Measurements from ENCODE around the gene PHGDH. TPM values are rescaled to one million over a fixed set of nuclear protein-coding genes. Genes with fewer than 3 reads are reported as not detected.

PHGDH gene
- polyA plus RNA-seq (2013, experiment 1 of 2), result 271 TPM
- polyA plus RNA-seq (2013, experiment 2 of 2), result 287 TPM

DNA sequence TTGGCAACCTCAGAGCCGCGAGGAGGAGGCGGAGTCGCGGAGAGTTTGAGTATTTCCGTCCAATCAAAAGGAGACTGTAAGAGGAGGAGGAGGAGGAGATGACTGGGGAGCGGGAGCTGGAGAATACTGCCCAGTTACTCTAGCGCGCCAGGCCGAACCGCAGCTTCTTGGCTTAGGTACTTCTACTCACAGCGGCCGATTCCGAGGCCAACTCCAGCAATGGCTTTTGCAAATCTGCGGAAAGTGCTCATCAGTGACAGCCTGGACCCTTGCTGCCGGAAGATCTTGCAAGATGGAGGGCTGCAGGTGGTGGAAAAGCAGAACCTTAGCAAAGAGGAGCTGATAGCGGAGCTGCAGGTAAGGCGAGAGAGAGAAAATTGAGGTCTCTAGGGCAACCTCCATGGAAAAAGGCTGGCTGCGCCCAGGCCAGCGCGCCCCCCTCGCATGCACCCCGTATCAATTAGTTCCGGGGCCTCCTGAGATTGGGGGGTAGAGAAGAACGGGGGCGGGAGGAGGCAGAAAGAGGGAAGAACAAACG, at the start of gene PHGDH:
PHGDH (plus strand) TSS at position 131 of the 538 bp plus-strand sequence; CDS start at position 220, 89 bp downstream.
- H3K36me3 ChIP-seq (ENCODE audit: insufficient read depth, low read length), result peaks cover 7% of the 10 kb centered on the region; the same call in 1 of the 2 replicates
- no peaks in the 10 kb centered on the region for H3K27me3 ChIP-seq (ENCODE audit: insufficient read depth, low read length)
- peak within 1 kb of the TSS; percentile 92 for H3K27ac ChIP-seq (ENCODE audit: low read depth, low read length)
- H3K4me3 ChIP-seq (ENCODE audit: low read length), result peak within 1 kb of the TSS; percentile 80
- peak within 1 kb of the TSS; percentile 90 for H3K9ac ChIP-seq (ENCODE audit: low read depth, low read length)
- H3K4me1 ChIP-seq (ENCODE audit: insufficient read depth, low read length), result peaks cover 39% of the 10 kb centered on the region
- no peaks in the 10 kb centered on the region for H3K9me3 ChIP-seq (ENCODE audit: insufficient read depth, low read depth, low read length)
- under 1% methylated on average over 27 of the region's 27 CpGs for WGBS

DNA sequence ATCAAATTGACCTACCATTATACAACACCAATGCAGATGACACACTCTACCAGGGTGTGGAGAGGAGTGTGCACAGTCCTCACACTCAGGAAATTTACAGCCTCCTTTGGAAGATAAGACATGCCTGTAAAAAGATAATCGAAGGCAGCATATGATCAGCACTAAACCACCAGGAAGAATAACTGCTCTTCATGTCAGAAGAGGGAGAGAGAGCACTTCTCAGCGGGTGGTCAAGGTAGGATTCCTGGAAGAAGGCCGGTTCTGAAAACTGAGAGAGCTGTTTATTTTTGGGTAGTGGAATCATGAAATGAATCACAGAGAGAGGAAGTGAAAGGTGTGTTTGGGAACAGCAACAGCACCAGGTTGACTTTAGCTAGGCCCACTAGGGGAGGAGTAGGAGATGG, 49.7 kb upstream of the PHGDH start:
- Histone ChIP-seq H3K9ac (ENCODE audit: low read depth, low read length) (no peak overlapping the region), H3K27me3 (ENCODE audit: insufficient read depth, low read length) (no peaks in the 10 kb centered on the region), H3K4me1 (ENCODE audit: insufficient read depth, low read length) (peaks cover 31% of the 10 kb centered on the region), H3K9me3 (ENCODE audit: insufficient read depth, low read depth, low read length) (no peaks in the 10 kb centered on the region), H3K4me3 (ENCODE audit: low read length) (no peak overlapping the region), H3K36me3 (ENCODE audit: insufficient read depth, low read length) (no peaks in the 10 kb centered on the region), H3K27ac (ENCODE audit: low read depth, low read length) (no peak overlapping the region)
- 60% methylated on average over 3 of the region's 3 CpGs for WGBS

DNA sequence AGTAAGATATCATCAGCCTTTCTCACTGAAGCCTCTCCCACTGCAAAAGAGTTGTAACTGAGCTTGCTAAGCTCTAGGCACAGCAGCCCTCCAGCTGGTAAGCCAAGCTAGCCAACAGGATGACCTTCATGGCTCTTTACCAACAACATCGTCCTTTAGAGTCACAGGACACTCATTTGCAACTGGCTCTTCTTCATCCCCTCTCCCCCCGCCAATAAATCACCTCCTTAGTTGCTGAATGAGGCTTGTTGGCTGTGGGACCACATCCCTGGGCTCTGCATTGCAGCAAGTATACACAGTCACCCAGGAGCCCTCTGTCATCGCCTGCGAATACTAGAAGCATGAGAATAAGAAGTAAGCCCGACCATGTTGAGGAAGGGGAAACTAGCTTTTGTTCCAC, 47.7 kb upstream of the PHGDH start:
- Histone ChIP-seq H3K9ac (ENCODE audit: low read depth, low read length) (no peak overlapping the region), H3K9me3 (ENCODE audit: insufficient read depth, low read depth, low read length) (no peaks in the 10 kb centered on the region), H3K4me1 (ENCODE audit: insufficient read depth, low read length) (peaks cover 27% of the 10 kb centered on the region), H3K27ac (ENCODE audit: low read depth, low read length) (no peak overlapping the region), H3K4me3 (ENCODE audit: low read length) (no peak overlapping the region), H3K36me3 (ENCODE audit: insufficient read depth, low read length) (no peaks in the 10 kb centered on the region), H3K27me3 (ENCODE audit: insufficient read depth, low read length) (no peaks in the 10 kb centered on the region)
- 81% methylated on average over 5 of the region's 5 CpGs for WGBS

DNA sequence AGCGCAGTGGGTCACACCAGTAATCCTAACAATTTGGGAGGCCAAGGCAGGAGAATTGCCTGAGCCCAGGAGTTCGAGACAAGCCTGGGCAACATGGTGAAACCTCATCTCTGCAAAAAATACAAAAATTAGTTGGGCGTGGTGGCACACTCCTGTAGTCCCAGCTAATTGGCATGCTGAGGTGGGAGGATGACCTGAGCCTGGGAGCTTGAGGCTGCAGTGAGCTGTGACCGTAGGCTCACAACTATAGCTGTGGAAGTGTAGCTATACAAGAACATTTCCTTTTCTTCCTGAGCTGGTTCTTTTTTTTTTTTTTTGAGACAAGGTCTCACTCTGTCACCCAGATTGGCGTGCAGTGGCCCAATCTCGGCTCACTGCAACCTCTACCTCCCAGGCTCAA, 44.6 kb upstream of the PHGDH start:
- Histone ChIP-seq H3K4me3 (ENCODE audit: low read length) (no peak overlapping the region), H3K27me3 (ENCODE audit: insufficient read depth, low read length) (no peaks in the 10 kb centered on the region), H3K9ac (ENCODE audit: low read depth, low read length) (no peak overlapping the region), H3K9me3 (ENCODE audit: insufficient read depth, low read depth, low read length) (no peaks in the 10 kb centered on the region), H3K36me3 (ENCODE audit: insufficient read depth, low read length) (no peaks in the 10 kb centered on the region), H3K27ac (ENCODE audit: low read depth, low read length) (no peak overlapping the region), H3K4me1 (ENCODE audit: insufficient read depth, low read length) (peaks cover 7% of the 10 kb centered on the region)
- 94% methylated on average over 6 of the region's 6 CpGs for WGBS

DNA sequence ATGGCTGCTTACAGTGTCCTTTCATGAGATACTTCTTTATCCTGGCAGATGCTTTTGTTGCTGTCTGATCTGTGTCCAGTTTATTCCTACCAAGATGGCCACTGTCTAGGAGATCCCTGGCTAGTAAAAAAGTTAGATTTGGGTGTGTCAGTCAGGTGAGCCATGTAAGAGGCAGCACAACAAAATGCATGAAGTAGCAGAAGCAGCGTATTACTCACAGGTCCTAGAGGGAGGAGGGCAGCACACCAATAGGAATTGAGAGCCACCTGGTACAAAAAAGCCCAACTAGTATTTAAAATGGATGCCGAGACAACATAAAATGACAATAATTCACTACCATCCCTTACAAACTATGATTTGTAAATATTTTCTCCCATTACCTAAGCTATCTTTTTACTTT, 40.8 kb upstream of the PHGDH start:
- Histone ChIP-seq H3K4me1 (ENCODE audit: insufficient read depth, low read length) (peaks cover 30% of the 10 kb centered on the region), H3K27ac (ENCODE audit: low read depth, low read length) (no peak overlapping the region), H3K36me3 (ENCODE audit: insufficient read depth, low read length) (no peaks in the 10 kb centered on the region), H3K9ac (ENCODE audit: low read depth, low read length) (no peak overlapping the region), H3K4me3 (ENCODE audit: low read length) (no peak overlapping the region), H3K9me3 (ENCODE audit: insufficient read depth, low read depth, low read length) (no peaks in the 10 kb centered on the region), H3K27me3 (ENCODE audit: insufficient read depth, low read length) (no peaks in the 10 kb centered on the region)
- WGBS, result 95% methylated on average over 2 of the region's 2 CpGs

DNA sequence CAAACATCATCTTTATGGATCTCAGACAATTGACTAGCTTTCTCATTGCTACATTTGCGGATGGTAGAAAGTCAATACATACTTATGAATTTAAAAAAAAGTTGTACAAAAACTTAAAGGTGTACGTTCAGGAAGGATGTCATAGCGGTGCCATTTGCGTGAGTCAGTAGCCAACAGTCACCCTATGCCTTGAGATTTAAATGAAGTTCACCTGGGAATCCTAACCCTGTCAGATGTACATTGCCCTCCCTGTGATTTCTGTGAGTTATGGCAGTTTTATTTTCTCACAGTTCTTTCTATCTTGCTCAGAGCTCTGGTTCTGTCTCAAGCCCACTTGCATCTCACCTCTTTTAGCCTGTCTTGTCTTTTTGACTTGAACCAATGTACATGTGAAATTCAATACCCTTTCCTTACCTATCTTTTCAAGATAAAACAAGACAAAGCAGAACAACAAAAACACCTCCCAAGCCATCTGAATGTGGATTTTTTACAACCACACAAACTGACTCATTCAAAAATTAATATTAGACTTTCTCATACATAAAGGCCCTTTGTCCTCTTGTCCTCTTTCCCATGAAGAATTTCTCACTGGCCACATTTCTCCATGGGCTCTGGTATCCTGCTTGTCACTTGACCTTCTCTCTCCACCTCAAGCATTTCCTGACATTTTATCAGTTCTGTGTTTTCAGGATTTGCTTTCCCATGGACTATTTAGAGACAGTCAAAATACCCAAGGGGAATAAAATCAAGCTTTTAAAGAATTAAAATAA, 38.4 kb upstream of the PHGDH start:
- Histone ChIP-seq H3K4me1 (ENCODE audit: insufficient read depth, low read length) (peaks cover 30% of the 10 kb centered on the region), H3K9ac (ENCODE audit: low read depth, low read length) (no peak overlapping the region), H3K27me3 (ENCODE audit: insufficient read depth, low read length) (no peaks in the 10 kb centered on the region), H3K4me3 (ENCODE audit: low read length) (no peak overlapping the region), H3K9me3 (ENCODE audit: insufficient read depth, low read depth, low read length) (no peaks in the 10 kb centered on the region), H3K27ac (ENCODE audit: low read depth, low read length) (peak overlapping the region; percentile 44), H3K36me3 (ENCODE audit: insufficient read depth, low read length) (no peaks in the 10 kb centered on the region)
- WGBS, result 91% methylated on average over 4 of the region's 4 CpGs

DNA sequence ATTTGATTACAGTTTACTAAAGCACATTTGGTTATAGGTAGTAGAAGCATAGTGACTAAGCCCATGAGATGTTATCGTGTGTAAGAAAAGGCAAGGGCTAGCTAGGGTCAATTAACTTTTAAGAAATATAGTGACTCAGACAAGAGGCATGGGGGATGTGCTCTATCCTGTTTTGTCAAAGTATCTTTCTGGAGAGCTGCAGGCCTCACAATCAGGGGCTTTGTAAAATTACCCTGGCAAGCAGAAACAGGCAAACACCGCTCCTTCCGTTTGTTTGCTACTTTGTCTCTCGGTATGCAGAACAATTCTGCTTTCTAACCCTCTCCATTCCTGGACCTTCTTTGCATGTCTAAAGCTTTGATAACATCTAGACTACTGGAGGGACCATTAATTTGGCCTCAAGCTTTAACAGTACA, 37.6 kb upstream of the PHGDH start:
- Histone ChIP-seq H3K4me1 (ENCODE audit: insufficient read depth, low read length) (peaks cover 34% of the 10 kb centered on the region), H3K4me3 (ENCODE audit: low read length) (no peak overlapping the region), H3K9ac (ENCODE audit: low read depth, low read length) (no peak overlapping the region), H3K36me3 (ENCODE audit: insufficient read depth, low read length) (no peaks in the 10 kb centered on the region), H3K9me3 (ENCODE audit: insufficient read depth, low read depth, low read length) (no peaks in the 10 kb centered on the region), H3K27ac (ENCODE audit: low read depth, low read length) (peak overlapping the region; percentile 44), H3K27me3 (ENCODE audit: insufficient read depth, low read length) (no peaks in the 10 kb centered on the region)
- 29% methylated on average over 4 of the region's 4 CpGs for WGBS

DNA sequence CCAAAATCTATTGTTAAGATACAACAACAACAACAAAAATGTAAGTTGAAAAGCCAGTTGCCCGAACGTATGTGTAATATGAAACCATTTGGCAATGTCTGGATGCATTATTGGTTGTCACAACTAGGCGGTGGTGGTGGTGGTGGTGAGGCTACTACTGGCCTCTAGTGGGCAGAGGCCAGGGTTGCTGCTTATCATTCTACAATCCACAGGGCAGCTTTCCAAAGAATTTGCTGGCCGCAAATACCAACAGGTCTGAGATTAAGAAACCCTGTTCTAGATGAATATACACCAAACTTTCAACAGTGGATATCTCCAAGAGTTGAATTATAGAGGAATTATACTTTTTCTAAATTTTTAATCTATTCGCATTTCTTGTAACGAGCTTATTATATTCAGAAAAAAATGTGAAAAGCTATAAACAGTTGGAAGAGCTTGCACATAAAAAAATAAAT, 36.9 kb upstream of the PHGDH start:
- 93% methylated on average over 2 of the region's 6 CpGs for WGBS
- Histone ChIP-seq H3K9ac (ENCODE audit: low read depth, low read length) (no peak overlapping the region), H3K4me1 (ENCODE audit: insufficient read depth, low read length) (peaks cover 41% of the 10 kb centered on the region), H3K36me3 (ENCODE audit: insufficient read depth, low read length) (no peaks in the 10 kb centered on the region), H3K9me3 (ENCODE audit: insufficient read depth, low read depth, low read length) (no peaks in the 10 kb centered on the region), H3K4me3 (ENCODE audit: low read length) (no peak overlapping the region; the same call in 1 of the 2 replicates), H3K27ac (ENCODE audit: low read depth, low read length) (peak overlapping the region; percentile 11; the same call in 1 of the 2 replicates), H3K27me3 (ENCODE audit: insufficient read depth, low read length) (no peaks in the 10 kb centered on the region)

DNA sequence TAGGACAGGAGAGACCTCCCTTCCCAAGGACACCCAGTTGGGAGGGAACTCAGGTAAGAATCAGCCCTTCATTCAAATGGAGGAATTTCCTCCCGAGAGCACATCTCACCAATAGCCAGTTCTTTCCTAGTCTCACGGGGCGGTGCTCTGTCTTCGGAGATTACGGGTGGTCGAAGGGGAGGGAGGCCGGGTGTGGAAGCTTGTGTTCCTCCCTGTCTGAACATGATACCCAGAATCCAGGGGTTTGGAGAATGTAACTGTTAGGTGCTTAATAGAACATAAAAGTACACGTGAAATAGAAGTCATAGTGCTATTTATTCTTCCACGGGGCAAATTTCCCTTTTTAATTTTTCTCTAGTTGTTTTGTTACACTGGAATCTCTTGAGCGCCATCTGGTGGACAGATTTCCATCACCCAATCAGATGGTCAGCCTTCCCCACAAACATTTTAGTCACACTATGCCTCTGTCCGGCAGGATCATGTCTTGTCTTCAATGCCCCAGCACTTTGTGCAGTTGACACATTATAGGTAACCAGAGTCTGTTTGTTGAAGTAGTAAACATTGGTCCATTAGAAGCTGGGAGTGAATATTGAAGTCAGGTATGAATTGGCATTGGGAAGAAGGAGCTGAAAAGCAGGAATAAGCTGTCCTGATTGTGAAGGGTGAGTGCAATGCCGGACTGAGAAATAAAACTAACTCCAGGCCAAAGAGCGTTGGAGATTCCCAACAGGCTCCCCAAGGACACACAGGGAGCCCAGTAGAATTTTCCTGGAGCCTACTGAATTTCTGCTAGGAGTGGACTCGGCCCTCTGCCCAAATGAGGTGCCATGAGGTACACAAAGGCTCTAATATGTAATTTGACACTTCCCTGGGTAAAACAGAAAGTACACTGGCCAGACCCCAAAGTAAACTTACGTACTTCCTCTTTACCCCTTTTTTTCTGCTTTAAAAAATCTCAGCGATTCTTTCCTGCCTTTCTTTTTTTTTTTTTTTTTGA, 36.1 kb upstream of the PHGDH start:
- Histone ChIP-seq H3K9ac (ENCODE audit: low read depth, low read length) (no peak overlapping the region), H3K36me3 (ENCODE audit: insufficient read depth, low read length) (no peaks in the 10 kb centered on the region), H3K27me3 (ENCODE audit: insufficient read depth, low read length) (no peaks in the 10 kb centered on the region), H3K4me1 (ENCODE audit: insufficient read depth, low read length) (peaks cover 44% of the 10 kb centered on the region), H3K27ac (ENCODE audit: low read depth, low read length) (peak overlapping the region; percentile 15; the same call in 1 of the 2 replicates), H3K9me3 (ENCODE audit: insufficient read depth, low read depth, low read length) (no peaks in the 10 kb centered on the region), H3K4me3 (ENCODE audit: low read length) (peak overlapping the region; percentile 56)
- WGBS, result 35% methylated on average over 16 of the region's 16 CpGs

DNA sequence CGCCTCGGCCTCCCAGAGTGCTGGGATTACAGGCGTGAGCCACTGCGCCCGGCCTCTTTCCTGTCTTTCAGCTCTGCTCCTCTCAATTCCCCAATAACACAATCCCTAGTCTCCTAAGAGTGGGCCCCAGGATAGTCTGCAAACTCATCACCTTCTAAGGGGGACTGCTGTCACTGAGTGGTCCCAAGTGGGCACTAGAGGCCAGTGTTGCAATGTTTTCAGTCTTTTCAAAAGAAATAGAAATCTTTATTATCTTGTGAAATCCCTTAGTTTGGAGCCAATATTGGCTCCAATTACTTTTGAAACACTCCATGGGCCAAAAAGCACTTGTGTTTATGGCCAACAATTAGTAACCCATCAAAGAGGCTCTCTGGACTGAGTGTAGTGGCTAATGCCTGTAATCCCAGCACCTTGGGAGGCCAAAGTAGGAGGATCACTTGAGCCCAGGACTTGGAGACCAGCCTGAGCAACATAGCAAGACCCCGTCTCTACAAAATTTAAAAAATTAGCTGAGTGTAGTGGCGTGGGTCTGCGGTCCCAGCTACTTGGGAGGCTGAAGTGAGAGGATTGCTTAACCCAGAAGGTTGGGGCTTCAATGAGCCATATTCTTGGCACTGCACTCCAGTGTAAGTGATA, 35.0 kb upstream of the PHGDH start:
- H3K9ac ChIP-seq (ENCODE audit: low read depth, low read length), result no peak overlapping the region
- WGBS, result 95% methylated on average over 8 of the region's 8 CpGs
- H3K36me3 ChIP-seq (ENCODE audit: insufficient read depth, low read length), result no peaks in the 10 kb centered on the region
- H3K4me3 ChIP-seq (ENCODE audit: low read length), result no peak overlapping the region
- peaks cover 44% of the 10 kb centered on the region for H3K4me1 ChIP-seq (ENCODE audit: insufficient read depth, low read length)
- no peaks in the 10 kb centered on the region for H3K27me3 ChIP-seq (ENCODE audit: insufficient read depth, low read length)
- no peak overlapping the region for H3K27ac ChIP-seq (ENCODE audit: low read depth, low read length)
- H3K9me3 ChIP-seq (ENCODE audit: insufficient read depth, low read depth, low read length), result no peaks in the 10 kb centered on the region

All from HUES64 (cell line).